Erythroblast (primary cell): ENCODE results near the gene SETD1B.

Source experiments
- GATA1 ChIP-seq: IDR thresholded peaks from 2 replicates; pipeline ENCODE4 v1.6.1; 2011; ENCODE audit warnings: low read depth, mild to moderate bottlenecking, control low read depth, low read length, moderate library complexity
- POLR2A ChIP-seq: IDR thresholded peaks from 2 replicates; pipeline ENCODE4 v1.6.1; 2011; ENCODE audit warnings: mild to moderate bottlenecking, low read length

DNA sequence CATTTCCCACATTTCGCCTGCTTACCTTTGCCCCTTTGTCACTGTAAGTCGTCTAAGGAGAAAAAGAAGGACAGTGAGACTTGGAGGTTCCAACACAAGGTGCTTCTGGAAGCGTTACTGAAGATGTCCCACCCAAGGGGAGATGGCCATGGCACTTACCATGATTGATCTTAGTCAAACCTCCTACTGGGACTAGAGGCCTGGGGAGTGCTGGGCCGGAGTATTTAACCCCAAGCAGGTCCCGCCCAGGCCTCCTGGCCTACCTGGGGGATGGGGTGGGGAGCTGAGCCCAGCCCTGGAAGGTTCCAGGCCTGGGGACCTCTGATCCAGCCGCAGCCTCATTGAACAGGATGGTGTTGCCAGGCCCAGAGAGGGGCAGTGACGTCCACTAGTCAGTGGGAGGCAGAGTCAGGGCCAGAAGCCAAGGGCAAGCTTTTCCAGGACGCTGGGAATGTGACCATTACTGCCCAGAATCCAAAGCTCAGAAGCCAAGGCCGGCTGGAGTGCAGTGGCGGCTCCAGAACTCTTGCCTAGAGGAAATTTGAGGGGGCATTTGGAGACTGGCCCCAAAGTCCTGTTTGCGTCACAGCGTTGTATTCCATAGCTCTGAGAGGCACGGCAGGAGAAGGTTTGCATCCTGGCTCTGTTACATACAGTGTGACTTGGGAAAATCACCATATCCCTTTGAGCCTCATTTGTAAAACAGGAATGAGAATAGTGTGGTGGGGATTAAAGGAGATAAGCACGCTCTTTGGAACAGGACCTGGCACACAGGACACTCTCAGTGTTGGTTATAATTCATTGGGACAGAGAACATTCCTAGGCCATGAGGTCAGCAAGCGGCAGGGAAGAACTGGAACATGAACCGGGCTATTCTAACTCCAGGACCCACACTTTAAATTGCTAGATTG is 55.1 kb downstream of the SETD1B start, which contains the start of gene HPD:
- TF ChIP-seq POLR2A (no peak), GATA1 (no peak)
